Right ventricle myocardium inferior (tissue), 1 donor: ENCODE data around the gene AHI1. TPM values are rescaled to one million over a fixed set of nuclear protein-coding genes. Genes with fewer than 3 reads are reported as not detected.
"Not testable (repeated sequence)": the region's sequence is repeated elsewhere in the genome, so short reads cannot be mapped to it uniquely, and the experiment has no call there.

Experiments used
- ATAC-seq: fragments of 200-7000 bp; cut with Tn5 transposase; one replicate; pipeline ENCODE4 v1.9.1; 2020; ENCODE audit warnings: mild to moderate bottlenecking, moderate library complexity
- DNase-seq: peaks from one replicate; pipeline ENCODE4 v3.0.0; 2021; ENCODE audit errors: missing footprints
- intact Hi-C: fragments of 100-400 bp; cut with DNase I; formaldehyde crosslinking; loops from one replicate; pipeline ENCODE4 v1.11.0; 2022
- total RNA-seq: library from RNA; stranded (reverse); fragmentation: NEBNext Ultra II Directional; extraction: Animal tissue kit (Norgen Biotek cat#: 25700); gene quantifications from one replicate; pipeline ENCODE4 v1.2.1, GENCODE V29; 2021
- donor health status: DM: no; HTN: yes; CAD: no; lungs with severe emphysema.

The AHI1 gene
- total RNA-seq, 1 donor from 2014 or later = 9.2 TPM

GRCh38 chr6:135517527-135517926 lies 20.0 kb upstream of the AHI1 start:
- DNase-seq = no peak
- intact Hi-C loops = no loop called here
- no peak for ATAC-seq

- ATAC-seq (no peak), DNase-seq (no peak)
- intact Hi-C loops = no loop called here
Measured at GRCh38 chr6:135514706-135515105, 17.2 kb upstream of the AHI1 start.

GRCh38 chr6:135506270-135506997 lies 8.9 kb upstream of the AHI1 start:
- intact Hi-C loops = loop anchor here (5.0 kb wide), 1 partner anchor 811 kb away; no protein-coding TSS in a partner anchor

GRCh38 chr6:135505648-135506047 lies 8.1 kb upstream of the AHI1 start:
- no peak for DNase-seq
- intact Hi-C loops = loop anchor here (5.0 kb wide), 1 partner anchor 812 kb away; no protein-coding TSS in a partner anchor
- ATAC-seq = no peak

More at GRCh38 chr6:135506270-135506997, 8.9 kb upstream of the AHI1 start:
- DNase-seq (no peak), ATAC-seq (no peak)

GRCh38 chr6:135505222-135505621 lies 7.7 kb upstream of the AHI1 start:
- intact Hi-C loops = loop anchor here (5.0 kb wide), 1 partner anchor 812 kb away; no protein-coding TSS in a partner anchor
- DNase-seq = no peak
- no peak for ATAC-seq

GRCh38 chr6:135504734-135505133 lies 7.2 kb upstream of the AHI1 start:
- ATAC-seq (no peak), DNase-seq (no peak)
- intact Hi-C loops = loop anchor here (5.0 kb wide), 1 partner anchor 813 kb away; no protein-coding TSS in a partner anchor

GRCh38 chr6:135503703-135504475 lies 6.3 kb upstream of the AHI1 start:
- ATAC-seq (no peak), DNase-seq (no peak)
- intact Hi-C loops = no loop called here

GRCh38 chr6:135499441-135500340 lies 2.2 kb upstream of the AHI1 start:
- no peak for DNase-seq
- intact Hi-C loops = no loop called here
- ATAC-seq = no peak

GRCh38 chr6:135498185-135498841 lies 773 bp upstream of the AHI1 start:
- intact Hi-C loops = no loop called here
- DNase-seq (peak; percentile 60), ATAC-seq (peak; percentile 78)

- intact Hi-C loops = loop anchor here (2.0 kb wide), 1 partner anchor 794 kb away; no protein-coding TSS in a partner anchor
- ATAC-seq = no peak
- DNase-seq = no peak
Measured at GRCh38 chr6:135496800-135497411, 634 bp downstream of the AHI1 start.

GRCh38 chr6:135493218-135493961 lies 4.2 kb downstream of the AHI1 start:
- DNase-seq (no peak), ATAC-seq (no peak)
- intact Hi-C loops = no loop called here

GRCh38 chr6:135490381-135490780 lies 7.2 kb downstream of the AHI1 start:
- DNase-seq = no peak
- ATAC-seq = no peak
- intact Hi-C loops = no loop called here

- intact Hi-C loops = no loop called here
- ATAC-seq (no peak), DNase-seq (no peak)
Measured at GRCh38 chr6:135488023-135488422, 9.5 kb downstream of the AHI1 start.

GRCh38 chr6:135483903-135484302 lies 13.6 kb downstream of the AHI1 start:
- ATAC-seq, intact Hi-C loops, DNase-seq: not testable (repeated sequence)

GRCh38 chr6:135481783-135482369 lies 15.7 kb downstream of the AHI1 start:
- intact Hi-C loops = no loop called here
- DNase-seq (no peak), ATAC-seq (no peak)

- no peak for ATAC-seq
- no peak for DNase-seq
- intact Hi-C loops = no loop called here
Measured at GRCh38 chr6:135479601-135480000, 17.9 kb downstream of the AHI1 start.

- intact Hi-C loops = no loop called here
- DNase-seq (no peak), ATAC-seq (no peak)
Measured at GRCh38 chr6:135478626-135479025, 18.9 kb downstream of the AHI1 start.
